Activated CD4-positive, alpha-beta T cell treated with anti-CD3 and anti-CD28 coated beads for 1 hour (primary cell): ENCODE data around the gene HEG1.
"Not testable (repeated sequence)": the region's sequence is repeated elsewhere in the genome, so short reads cannot be mapped to it uniquely, and the experiment has no call there.

Experiments used
- DNase-seq: peaks from one replicate; pipeline ENCODE4 v3.0.0-alpha.2; 2020

Gene HEG1

GRCh38 chr3:125055913-125056745 lies at the start of gene HEG1:
Gene HEG1, minus strand, starts transcription at chr3:125055997. Its CDS starts 107 bp downstream, at chr3:125055890.
- peak; percentile 63 for DNase-seq

- no peak for DNase-seq
These were observed 49.3 kb upstream of the HEG1 start for GRCh38 chr3:125105116-125105515.

- no peak for DNase-seq
These were observed 48.8 kb upstream of the HEG1 start for GRCh38 chr3:125104639-125105038.

GRCh38 chr3:125103406-125103805 lies 47.6 kb upstream of the HEG1 start:
- DNase-seq: no peak

- no peak for DNase-seq
These were observed 46.7 kb upstream of the HEG1 start for GRCh38 chr3:125102470-125102869.

GRCh38 chr3:125098611-125099291 lies 43.0 kb upstream of the HEG1 start:
- no peak for DNase-seq

- DNase-seq: no peak
These were observed 34.9 kb upstream of the HEG1 start for GRCh38 chr3:125090649-125091048.

GRCh38 chr3:125087768-125088391 lies 32.1 kb upstream of the HEG1 start:
- no peak for DNase-seq

- no peak for DNase-seq
These were observed 29.4 kb upstream of the HEG1 start for GRCh38 chr3:125085166-125085565.

GRCh38 chr3:125083776-125084175 lies 28.0 kb upstream of the HEG1 start:
- DNase-seq: no peak

GRCh38 chr3:125082339-125082738 lies 26.5 kb upstream of the HEG1 start:
- not testable (repeated sequence) for DNase-seq

- DNase-seq: no peak
These were observed 24.3 kb upstream of the HEG1 start for GRCh38 chr3:125080077-125080476.

- DNase-seq: no peak
These were observed 23.9 kb upstream of the HEG1 start for GRCh38 chr3:125079675-125080045.

GRCh38 chr3:125078951-125079674 lies 23.3 kb upstream of the HEG1 start:
- DNase-seq: no peak

- no peak for DNase-seq
These were observed 22.1 kb upstream of the HEG1 start for GRCh38 chr3:125077864-125078263.

GRCh38 chr3:125076464-125076863 lies 20.7 kb upstream of the HEG1 start:
- DNase-seq: no peak

GRCh38 chr3:125075738-125076137 lies 19.9 kb upstream of the HEG1 start:
- no peak for DNase-seq

- DNase-seq: no peak
These were observed 17.7 kb upstream of the HEG1 start for GRCh38 chr3:125073390-125073905.

GRCh38 chr3:125072749-125073389 lies 17.1 kb upstream of the HEG1 start:
- no peak for DNase-seq

GRCh38 chr3:125072301-125072700 lies 16.5 kb upstream of the HEG1 start:
- DNase-seq: no peak

- DNase-seq: no peak
These were observed 14.4 kb upstream of the HEG1 start for GRCh38 chr3:125069968-125070745.

- no peak for DNase-seq
These were observed 13.7 kb upstream of the HEG1 start for GRCh38 chr3:125069452-125069851.
